ENCODE measurements around the gene NAP1L5. TPM values are rescaled to one million over a fixed set of nuclear protein-coding genes. Genes with fewer than 3 reads are reported as not detected.
A peak's percentile ranks its signal among the peaks of the same experiment; 100 is the strongest.

NAP1L5 gene
- 10 to 100 TPM in 1 of 2 donors, 1 to 10 TPM in 1; 7.7 to 10.5 TPM for total RNA-seq

GRCh38 chr4:88697588-88698329, at the start of gene NAP1L5:
Gene NAP1L5, minus strand, starts transcription at chr4:88697829. Its CDS starts 75 bp downstream, at chr4:88697754.
- H3K27me3 ChIP-seq (replicated peaks; ENCODE audit: insufficient read depth) = no peaks in the 10 kb centered on the region
- H3K4me3 ChIP-seq = peak within 1 kb of the TSS; percentile 43 to 54
- H3K9me3 ChIP-seq = no peaks in the 10 kb centered on the region
- TF ChIP-seq POLR2A (IDR thresholded peaks at IDR 0.05) (peak; percentile 43), POLR2AphosphoS5 (IDR thresholded peaks at IDR 0.05) (peak; percentile 51), CTCF (IDR thresholded peaks at IDR 0.05) (no peak)
- peak; percentile 34 for DNase-seq (ENCODE audit: low spot score)
- H3K4me1 ChIP-seq (replicated peaks) = no peaks in the 10 kb centered on the region
- H3K36me3 ChIP-seq = no peaks in the 10 kb centered on the region
- WGBS = 68% methylated on average over 40 of the region's 40 CpGs
- intact Hi-C loops (cut with DNase I) = no loop called here
- H3K27ac ChIP-seq = peak within 1 kb of the TSS; percentile 62 to 80

GRCh38 chr4:88747351-88747750, 49.7 kb upstream of the NAP1L5 start:
- Histone ChIP-seq H3K27ac (no peak overlapping the region), H3K27me3 (replicated peaks; ENCODE audit: insufficient read depth) (no peaks in the 10 kb centered on the region), H3K9me3 (no peaks in the 10 kb centered on the region), H3K4me3 (no peak overlapping the region), H3K36me3 (peaks cover 0 to 10% of the 10 kb centered on the region in 2 donors), H3K4me1 (replicated peaks) (no peaks in the 10 kb centered on the region)
- no peak for TF ChIP-seq POLR2AphosphoS5 (IDR thresholded peaks at IDR 0.05)
- no peak for TF ChIP-seq POLR2A (IDR thresholded peaks at IDR 0.05)
- TF ChIP-seq CTCF (IDR thresholded peaks at IDR 0.05) = no peak
- over 99% methylated on average over 7 of the region's 7 CpGs for WGBS
- no peak for DNase-seq (ENCODE audit: low spot score)
- intact Hi-C loops (cut with DNase I) = no loop called here

DNA sequence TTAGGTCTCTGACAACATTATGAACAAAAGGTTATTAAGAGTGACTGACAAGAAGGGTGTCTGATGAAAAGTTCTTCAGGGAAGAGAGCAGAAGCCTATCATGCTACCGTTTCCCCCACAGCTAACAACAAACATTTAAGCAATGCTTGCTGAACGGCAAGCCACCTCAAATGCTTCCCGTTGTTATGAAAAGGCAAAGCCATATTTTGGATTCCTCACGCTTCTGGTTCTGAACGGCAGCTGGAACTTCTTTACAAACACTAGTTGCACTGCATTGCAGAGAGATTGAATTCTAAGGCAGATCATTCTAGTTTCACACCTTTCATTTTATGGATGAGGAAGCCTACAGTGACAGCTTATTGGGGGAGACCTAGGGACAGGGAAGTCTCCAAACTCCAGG, 48.6 kb upstream of the NAP1L5 start:
- H3K36me3 ChIP-seq = peaks cover 0 to 10% of the 10 kb centered on the region in 2 donors
- TF ChIP-seq POLR2AphosphoS5 (IDR thresholded peaks at IDR 0.05) = no peak
- no peak for TF ChIP-seq CTCF (IDR thresholded peaks at IDR 0.05)

GRCh38 chr4:88745581-88746163, 48.0 kb upstream of the NAP1L5 start:
- peak overlapping the region in 1 of 2 donors; percentile 4 for H3K27ac ChIP-seq
- DNase-seq (ENCODE audit: low spot score) = no peak
- intact Hi-C loops (cut with DNase I) = no loop called here
- no peaks in the 10 kb centered on the region for H3K27me3 ChIP-seq (replicated peaks; ENCODE audit: insufficient read depth)
- WGBS = 43% methylated on average over 1 of the region's 1 CpG
- H3K4me3 ChIP-seq = no peak overlapping the region
- no peaks in the 10 kb centered on the region for H3K4me1 ChIP-seq (replicated peaks)
- no peak for TF ChIP-seq CTCF (IDR thresholded peaks at IDR 0.05)
- no peak for TF ChIP-seq POLR2AphosphoS5 (IDR thresholded peaks at IDR 0.05)
- no peak for TF ChIP-seq POLR2A (IDR thresholded peaks at IDR 0.05)
- H3K36me3 ChIP-seq = peaks cover 0 to 10% of the 10 kb centered on the region in 2 donors
- no peaks in the 10 kb centered on the region for H3K9me3 ChIP-seq

More for the DNA sequence above, 48.6 kb upstream of the NAP1L5 start:
- H3K27ac ChIP-seq = peak overlapping the region in 1 of 2 donors; percentile 4
- no peaks in the 10 kb centered on the region for H3K27me3 ChIP-seq (replicated peaks; ENCODE audit: insufficient read depth)
- 71% methylated on average over 5 of the region's 5 CpGs for WGBS
- no peaks in the 10 kb centered on the region for H3K9me3 ChIP-seq
- intact Hi-C loops (cut with DNase I) = no loop called here
- no peak overlapping the region for H3K4me3 ChIP-seq
- no peak for DNase-seq (ENCODE audit: low spot score)
- no peaks in the 10 kb centered on the region for H3K4me1 ChIP-seq (replicated peaks)
